CD4-positive, CD25-positive, alpha-beta regulatory T cell (primary cell): Measurements from ENCODE around the gene FXYD6. TPM values are rescaled to one million over a fixed set of nuclear protein-coding genes. Genes with fewer than 3 reads are reported as not detected.

Experiments
- ATAC-seq, 2 donors: fragments of 150-1000 bp; cut with Tn5 transposase; one replicate each; pipeline ENCODE4 v1.10.0; 2021; ENCODE audit warnings: low read depth in 2 of 2, moderate number of reproducible peaks in 2 of 2, moderate library complexity in 1 of 2
- DNase-seq, 3 donors: peaks; one replicate each; pipeline versions ENCODE4 v3.0.0 to v3.0.0-alpha.2; 2012 to 2022; ENCODE audit warnings: mixed read lengths in 1 of 3
- H3K27ac ChIP-seq: one replicate; pipeline ENCODE4 v1.7.0; 2013; ENCODE audit warnings: mild to moderate bottlenecking, low read length; ENCODE audit not compliant: insufficient read depth, poor library complexity, severe bottlenecking
- H3K27me3 ChIP-seq: one replicate; pipeline ENCODE4 v1.7.0; 2013; ENCODE audit warnings: low read length; ENCODE audit not compliant: control insufficient read depth, insufficient read depth
- H3K36me3 ChIP-seq: one replicate; pipeline ENCODE4 v1.7.0; 2013; ENCODE audit warnings: mild to moderate bottlenecking, low read length, moderate library complexity; ENCODE audit not compliant: control insufficient read depth, insufficient read depth
- H3K4me1 ChIP-seq: 2 replicates; pipeline ENCODE4 v1.7.0; 2013; ENCODE audit warnings: mild to moderate bottlenecking, low read length; ENCODE audit not compliant: insufficient read depth, control insufficient read depth, poor library complexity, severe bottlenecking
- H3K4me3 ChIP-seq: one replicate; pipeline ENCODE4 v1.7.0; 2013; ENCODE audit warnings: low read depth, mild to moderate bottlenecking, low read length, moderate library complexity
- H3K9me3 ChIP-seq, 2 experiments: 1 replicate in 1 of 2; 2 replicates in 1 of 2; pipeline ENCODE4 v1.7.0; 2013; ENCODE audit warnings: low read length in 2 of 2, mild to moderate bottlenecking in 1 of 2, moderate library complexity in 1 of 2; ENCODE audit not compliant: control insufficient read depth in 2 of 2
- H3K27ac Mint-ChIP-seq, 3 donors: one replicate each; pipeline ENCODE4 v1.8.0; 2020 to 2022; ENCODE audit warnings: mild to moderate bottlenecking in 3 of 3, mixed read lengths in 3 of 3, moderate library complexity in 2 of 3
- H3K27me3 Mint-ChIP-seq: one replicate; pipeline ENCODE4 v1.8.0; 2022; ENCODE audit warnings: mild to moderate bottlenecking, mixed read lengths
- H3K36me3 Mint-ChIP-seq: one replicate; pipeline ENCODE4 v1.8.0; 2020; ENCODE audit warnings: mixed read lengths
- H3K4me1 Mint-ChIP-seq, 4 donors: one replicate each; pipeline ENCODE4 v1.8.0; 2020 to 2022; ENCODE audit warnings: mixed read lengths in 4 of 4, mild to moderate bottlenecking in 1 of 4
- H3K4me3 Mint-ChIP-seq, 4 donors: one replicate each; pipeline ENCODE4 v1.8.0; 2020 to 2022; ENCODE audit warnings: mild to moderate bottlenecking in 4 of 4, mixed read lengths in 4 of 4, moderate library complexity in 3 of 4
- H3K9me3 Mint-ChIP-seq, 7 donors: one replicate each; pipeline ENCODE4 v1.8.0; 2020 to 2022; ENCODE audit warnings: mixed read lengths in 7 of 7, mild to moderate bottlenecking in 3 of 7, moderate library complexity in 2 of 7
- polyA plus RNA-seq, 4 donors: library from polyadenylated mRNA; unstranded; fragments of 300-500 nt; fragmentation: Illumina TruSeq; gene quantifications; one replicate each; pipeline ENCODE4 v1.2.3, GENCODE V29; 2021
- total RNA-seq: library from RNA; stranded (reverse); gene quantifications from one replicate; pipeline ENCODE4 v1.2.3, GENCODE V29; 2022

FXYD6 gene
- total and polyA plus RNA-seq, 5 donors from 2014 or later = not detected

- Histone ChIP-seq H3K27me3 (no peaks in the 10 kb centered on the region), H3K9me3 (no peaks in the 10 kb centered on the region), H3K36me3 (no peaks in the 10 kb centered on the region), H3K4me3 (no peak overlapping the region), H3K27ac (no peak overlapping the region), H3K4me1 (peaks cover 4% of the 10 kb centered on the region)
- Mint-ChIP-seq H3K4me1 (peaks cover 0 to 12% (median 7%) of the 10 kb centered on the region in 4 donors), H3K27ac (no peak overlapping the region), H3K4me3 (no peak overlapping the region), H3K27me3 (peaks cover 9% of the 10 kb centered on the region), H3K9me3 (peaks cover 0 to 1% (median 0%) of the 10 kb centered on the region in 7 donors), H3K36me3 (no peaks in the 10 kb centered on the region)
- ATAC-seq (no peak), DNase-seq (no peak)
These were observed 27.3 kb upstream of the FXYD6 start for GRCh38 chr11:117903505-117904382.

GRCh38 chr11:117902001-117902845 is 25.8 kb upstream of the FXYD6 start:
- Mint-ChIP-seq H3K4me1 (peaks cover 0 to 6% (median 5%) of the 10 kb centered on the region in 4 donors), H3K4me3 (no peak overlapping the region), H3K27me3 (peaks cover 9% of the 10 kb centered on the region), H3K27ac (peak overlapping the region in 1 of 3 donors; percentile 65), H3K9me3 (peaks cover 0 to 1% (median 0%) of the 10 kb centered on the region in 7 donors), H3K36me3 (no peaks in the 10 kb centered on the region)
- Histone ChIP-seq H3K4me1 (no peaks in the 10 kb centered on the region), H3K36me3 (no peaks in the 10 kb centered on the region), H3K4me3 (no peak overlapping the region), H3K9me3 (no peaks in the 10 kb centered on the region), H3K27ac (no peak overlapping the region), H3K27me3 (no peaks in the 10 kb centered on the region)
- DNase-seq (no peak), ATAC-seq (no peak)

GRCh38 chr11:117901601-117902000 is 25.1 kb upstream of the FXYD6 start:
- H3K27ac ChIP-seq = no peak overlapping the region
- ATAC-seq (no peak), DNase-seq (no peak)
- no peaks in the 10 kb centered on the region for H3K36me3 Mint-ChIP-seq
- peaks cover 9% of the 10 kb centered on the region for H3K27me3 Mint-ChIP-seq
- H3K4me1 ChIP-seq = no peaks in the 10 kb centered on the region
- H3K4me3 ChIP-seq = no peak overlapping the region
- H3K27me3 ChIP-seq = peaks cover 2% of the 10 kb centered on the region
- H3K4me3 Mint-ChIP-seq = no peak overlapping the region
- H3K9me3 ChIP-seq = no peaks in the 10 kb centered on the region
- no peaks in the 10 kb centered on the region for H3K36me3 ChIP-seq
- peaks cover 0 to 6% (median 4%) of the 10 kb centered on the region in 4 donors for H3K4me1 Mint-ChIP-seq
- no peak overlapping the region for H3K27ac Mint-ChIP-seq
- peaks cover 0 to 1% (median 0%) of the 10 kb centered on the region in 7 donors for H3K9me3 Mint-ChIP-seq

- Histone ChIP-seq H3K36me3 (no peaks in the 10 kb centered on the region), H3K27me3 (peaks cover 4% of the 10 kb centered on the region), H3K4me3 (no peak overlapping the region), H3K9me3 (no peaks in the 10 kb centered on the region), H3K4me1 (no peaks in the 10 kb centered on the region), H3K27ac (no peak overlapping the region)
- Mint-ChIP-seq H3K36me3 (no peaks in the 10 kb centered on the region), H3K27me3 (peaks cover 16% of the 10 kb centered on the region), H3K4me3 (no peak overlapping the region), H3K4me1 (peaks cover 0 to 6% (median 2%) of the 10 kb centered on the region in 4 donors), H3K27ac (peak overlapping the region in 1 of 3 donors; percentile 47), H3K9me3 (peaks cover 0 to 1% (median 0%) of the 10 kb centered on the region in 7 donors)
- DNase-seq = no peak
- ATAC-seq = no peak
These were observed 24.4 kb upstream of the FXYD6 start for GRCh38 chr11:117900720-117901440.

- peaks cover 0 to 6% (median 2%) of the 10 kb centered on the region in 4 donors for H3K4me1 Mint-ChIP-seq
- H3K36me3 Mint-ChIP-seq = no peaks in the 10 kb centered on the region
- H3K27me3 ChIP-seq = peaks cover 5% of the 10 kb centered on the region
- ATAC-seq (no peak), DNase-seq (no peak)
- H3K4me3 ChIP-seq = no peak overlapping the region
- no peaks in the 10 kb centered on the region for H3K36me3 ChIP-seq
- peak overlapping the region in 2 of 3 donors; percentile 20 to 47 for H3K27ac Mint-ChIP-seq
- no peak overlapping the region for H3K4me3 Mint-ChIP-seq
- H3K27me3 Mint-ChIP-seq = peaks cover 18% of the 10 kb centered on the region
- H3K27ac ChIP-seq = no peak overlapping the region
- H3K9me3 ChIP-seq = no peaks in the 10 kb centered on the region
- H3K4me1 ChIP-seq = no peaks in the 10 kb centered on the region
- H3K9me3 Mint-ChIP-seq = peaks cover 0 to 1% (median 0%) of the 10 kb centered on the region in 7 donors
These were observed 23.7 kb upstream of the FXYD6 start for GRCh38 chr11:117900121-117900648.

- Mint-ChIP-seq H3K4me1 (peaks cover 0 to 6% (median 2%) of the 10 kb centered on the region in 4 donors), H3K9me3 (peaks cover 0 to 6% (median under 1%) of the 10 kb centered on the region in 7 donors), H3K4me3 (no peak overlapping the region), H3K27me3 (peaks cover 33% of the 10 kb centered on the region), H3K36me3 (no peaks in the 10 kb centered on the region), H3K27ac (no peak overlapping the region)
- H3K27ac ChIP-seq = no peak overlapping the region
- H3K4me3 ChIP-seq = no peak overlapping the region
- ATAC-seq = no peak
- no peaks in the 10 kb centered on the region for H3K36me3 ChIP-seq
- H3K27me3 ChIP-seq = peaks cover 5% of the 10 kb centered on the region
- H3K4me1 ChIP-seq = no peaks in the 10 kb centered on the region
- no peaks in the 10 kb centered on the region for H3K9me3 ChIP-seq
- no peak for DNase-seq
These were observed 21.6 kb upstream of the FXYD6 start for GRCh38 chr11:117898059-117898458.

- H3K27me3 Mint-ChIP-seq = peaks cover 49% of the 10 kb centered on the region
- H3K4me1 ChIP-seq = no peaks in the 10 kb centered on the region
These were observed 16.2 kb upstream of the FXYD6 start for GRCh38 chr11:117892651-117893050.

More at GRCh38 chr11:117892651-117893050, 16.2 kb upstream of the FXYD6 start:
- H3K4me1 Mint-ChIP-seq = peaks cover 0 to 5% (median 0%) of the 10 kb centered on the region in 4 donors
- Histone ChIP-seq H3K4me3 (no peak overlapping the region), H3K9me3 (no peaks in the 10 kb centered on the region), H3K27ac (no peak overlapping the region), H3K36me3 (no peaks in the 10 kb centered on the region), H3K27me3 (peaks cover 5% of the 10 kb centered on the region)
- ATAC-seq (no peak), DNase-seq (no peak)
- H3K9me3 Mint-ChIP-seq = peaks cover 0 to 14% (median 7%) of the 10 kb centered on the region in 7 donors
- no peak overlapping the region for H3K4me3 Mint-ChIP-seq
- H3K36me3 Mint-ChIP-seq = no peaks in the 10 kb centered on the region
- H3K27ac Mint-ChIP-seq = no peak overlapping the region
